ENCODE results near the gene ULK1.
"Not testable (repeated sequence)": the region's sequence is repeated elsewhere in the genome, so short reads cannot be mapped to it uniquely, and the experiment has no call there.

DNA sequence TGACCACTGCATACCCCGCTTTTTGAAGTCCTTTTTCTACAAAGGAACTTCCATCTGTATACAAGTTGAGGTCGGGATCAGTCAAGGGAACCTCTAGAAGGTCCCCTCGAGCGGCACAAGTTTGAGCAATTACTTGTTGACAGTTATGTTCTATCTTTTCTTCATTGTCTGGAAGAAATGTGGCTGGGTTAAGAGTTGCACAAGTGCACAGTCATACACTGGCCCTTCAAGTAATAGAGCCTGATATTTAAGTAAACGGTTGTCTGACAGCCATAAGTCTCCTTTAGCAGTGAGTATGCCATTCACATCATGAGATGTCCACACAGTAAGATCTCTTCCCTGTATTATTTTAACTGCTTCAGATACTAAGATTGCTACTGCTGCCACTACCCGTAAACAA is 19.4 kb upstream of the ULK1 start:
- TF ChIP-seq, protein P1, sequence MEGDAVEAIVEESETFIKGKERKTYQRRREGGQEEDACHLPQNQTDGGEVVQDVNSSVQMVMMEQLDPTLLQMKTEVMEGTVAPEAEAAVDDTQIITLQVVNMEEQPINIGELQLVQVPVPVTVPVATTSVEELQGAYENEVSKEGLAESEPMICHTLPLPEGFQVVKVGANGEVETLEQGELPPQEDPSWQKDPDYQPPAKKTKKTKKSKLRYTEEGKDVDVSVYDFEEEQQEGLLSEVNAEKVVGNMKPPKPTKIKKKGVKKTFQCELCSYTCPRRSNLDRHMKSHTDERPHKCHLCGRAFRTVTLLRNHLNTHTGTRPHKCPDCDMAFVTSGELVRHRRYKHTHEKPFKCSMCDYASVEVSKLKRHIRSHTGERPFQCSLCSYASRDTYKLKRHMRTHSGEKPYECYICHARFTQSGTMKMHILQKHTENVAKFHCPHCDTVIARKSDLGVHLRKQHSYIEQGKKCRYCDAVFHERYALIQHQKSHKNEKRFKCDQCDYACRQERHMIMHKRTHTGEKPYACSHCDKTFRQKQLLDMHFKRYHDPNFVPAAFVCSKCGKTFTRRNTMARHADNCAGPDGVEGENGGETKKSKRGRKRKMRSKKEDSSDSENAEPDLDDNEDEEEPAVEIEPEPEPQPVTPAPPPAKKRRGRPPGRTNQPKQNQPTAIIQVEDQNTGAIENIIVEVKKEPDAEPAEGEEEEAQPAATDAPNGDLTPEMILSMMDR (conservative IDR thresholded peaks at IDR 0.05 in 1 of 2, IDR thresholded peaks at IDR 0.05 in 1 of 2; ENCODE audit: low read depth in 1 of 2, low read length in 2 of 2), result not testable (repeated sequence)
- TF ChIP-seq EZH2 (IDR thresholded peaks at IDR 0.05; ENCODE audit: low read length, missing control alignments), result not testable (repeated sequence)
